Right lobe of liver (tissue), 6 donors: ENCODE results near the gene HSPA6. TPM values are rescaled to one million over a fixed set of nuclear protein-coding genes. Genes with fewer than 3 reads are reported as not detected.
A peak's percentile ranks its signal among the peaks of the same experiment; 100 is the strongest.

Experiments
- ATAC-seq, 4 donors: fragments of 200-7000 bp; cut with Tn5 transposase; one replicate each; pipeline ENCODE4 v1.9.1; 2020; ENCODE audit warnings: mild to moderate bottlenecking in 4 of 4, moderate library complexity in 4 of 4
- DNase-seq, 3 donors: peaks; one replicate each; pipeline ENCODE4 v3.0.0-alpha.2; 2020
- H3K27ac ChIP-seq, 3 donors: fragments of 200-600 bp; one replicate each; pipeline ENCODE4 v1.8.0; 2022
- H3K27me3 ChIP-seq, 2 donors: fragments of 200-600 bp; one replicate each; pipeline ENCODE4 v1.8.0; 2022
- H3K36me3 ChIP-seq, 4 donors: fragments of 200-600 bp; sonication (generic) in 1 of 4; one replicate each; pipeline versions ENCODE4 v1.5.1 to v1.8.0; 2017 to 2022; ENCODE audit warnings: control low read depth in 1 of 4
- H3K4me1 ChIP-seq, 4 donors: fragments of 200-600 bp; sonication (generic) in 1 of 4; one replicate each; pipeline versions ENCODE4 v1.5.1 to v1.8.0; 2017 to 2022; ENCODE audit warnings: control low read depth in 1 of 4
- H3K4me3 ChIP-seq, 3 donors: fragments of 200-600 bp; one replicate each; pipeline ENCODE4 v1.8.0; 2022
- H3K9me3 ChIP-seq, 4 donors: fragments of 200-600 bp; sonication (generic) in 1 of 4; one replicate each; pipeline versions ENCODE4 v1.5.1 to v1.8.0; 2017 to 2022; ENCODE audit warnings: control low read depth in 1 of 4
- POLR2A ChIP-seq: fragments of 450-650 bp; IDR thresholded peaks from one replicate; pipeline ENCODE4 v1.6.1; 2017; ENCODE audit warnings: antibody characterized with exemption, mild to moderate bottlenecking
- WGBS: methylation state at CpG from one replicate; pipeline ENCODE4 v1.1.6; 2018; ENCODE audit warnings: low coverage, low lambda C conversion rate; ENCODE audit not compliant: insufficient coverage; ENCODE audit errors: missing lambda C conversion rate; 5-methylcytosine and 5-hydroxymethylcytosine counted together
- intact Hi-C, 2 donors: fragments of 100-400 bp; cut with DNase I; formaldehyde crosslinking; loops; one replicate each; pipeline versions ENCODE4 v1.11.2 to v1.14.1; 2022
- total RNA-seq, 6 experiments: library from RNA; depleted of rRNA in 2 of 6; stranded (reverse); fragments of >200 nt in 2 of 6; fragmentation: NEBNext Ultra II Directional in 3 of 6; extraction: Animal tissue kit (Norgen Biotek cat#: 25700) in 3 of 6; gene quantifications; one replicate each; pipeline versions ENCODE4 v1.1.0 to v1.2.4, GENCODE V29; 2016 to 2023
- TF ChIP-seq, protein P1 (sequence below), 4 donors: fragments of 200-600 bp in 3 of 4; fragments of 450-650 bp in 1 of 4; IDR thresholded peaks; one replicate each; pipeline versions ENCODE4 v1.5.1 to v1.8.0; 2016 to 2022; ENCODE audit warnings: antibody characterized with exemption in 4 of 4, mild to moderate bottlenecking in 2 of 4
- donor health status: DM: no; HTN: yes; CAD: no.
- donor health status: DM: no; HTN: no; CAD: no.
- donor health status: DM: no; HTN: no; CAD: no.
- donor health status: DM: no; HTN: yes; CAD: no.
- donor health status: DM: no; HTN: yes; CAD: no.

The HSPA6 gene
- total RNA-seq, 6 experiments from 2014 or later = 0.59 to 3.1 (median 1.6) TPM

DNA sequence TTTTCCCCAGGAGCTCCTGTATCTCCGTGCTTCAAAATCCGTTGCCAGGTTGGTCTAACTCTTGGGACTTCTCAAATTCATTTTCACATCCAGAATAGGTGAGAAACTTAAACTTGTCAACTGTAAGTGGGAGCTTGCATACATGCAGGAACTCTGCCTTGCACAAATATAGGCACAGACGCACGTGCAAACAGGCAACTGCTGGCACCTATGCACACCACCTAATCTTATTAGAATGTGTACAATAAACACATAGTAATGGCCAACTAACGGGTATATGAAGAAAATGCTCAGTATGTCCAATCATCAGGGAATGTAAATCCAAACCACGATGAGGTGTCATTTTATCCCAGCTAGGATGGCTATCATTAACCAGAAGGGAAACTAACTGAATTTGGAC is 41.7 kb upstream of the HSPA6 start:
- 71% methylated on average over 6 of the region's 6 CpGs for WGBS
- intact Hi-C loops = loop anchor here in 1 of 2 donors (10.0 kb wide), 1 partner anchor 262 kb away; the partner anchor contains the start of gene DUSP12
- TF ChIP-seq, protein P1, sequence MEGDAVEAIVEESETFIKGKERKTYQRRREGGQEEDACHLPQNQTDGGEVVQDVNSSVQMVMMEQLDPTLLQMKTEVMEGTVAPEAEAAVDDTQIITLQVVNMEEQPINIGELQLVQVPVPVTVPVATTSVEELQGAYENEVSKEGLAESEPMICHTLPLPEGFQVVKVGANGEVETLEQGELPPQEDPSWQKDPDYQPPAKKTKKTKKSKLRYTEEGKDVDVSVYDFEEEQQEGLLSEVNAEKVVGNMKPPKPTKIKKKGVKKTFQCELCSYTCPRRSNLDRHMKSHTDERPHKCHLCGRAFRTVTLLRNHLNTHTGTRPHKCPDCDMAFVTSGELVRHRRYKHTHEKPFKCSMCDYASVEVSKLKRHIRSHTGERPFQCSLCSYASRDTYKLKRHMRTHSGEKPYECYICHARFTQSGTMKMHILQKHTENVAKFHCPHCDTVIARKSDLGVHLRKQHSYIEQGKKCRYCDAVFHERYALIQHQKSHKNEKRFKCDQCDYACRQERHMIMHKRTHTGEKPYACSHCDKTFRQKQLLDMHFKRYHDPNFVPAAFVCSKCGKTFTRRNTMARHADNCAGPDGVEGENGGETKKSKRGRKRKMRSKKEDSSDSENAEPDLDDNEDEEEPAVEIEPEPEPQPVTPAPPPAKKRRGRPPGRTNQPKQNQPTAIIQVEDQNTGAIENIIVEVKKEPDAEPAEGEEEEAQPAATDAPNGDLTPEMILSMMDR (IDR thresholded peaks at IDR 0.05) = no peak
- no peak for TF ChIP-seq POLR2A
- DNase-seq (no peak), ATAC-seq (no peak)
- Histone ChIP-seq H3K27me3 (no peaks in the 10 kb centered on the region), H3K27ac (no peak overlapping the region), H3K9me3 (no peaks in the 10 kb centered on the region), H3K36me3 (no peaks in the 10 kb centered on the region), H3K4me1 (no peaks in the 10 kb centered on the region), H3K4me3 (no peak overlapping the region)

DNA sequence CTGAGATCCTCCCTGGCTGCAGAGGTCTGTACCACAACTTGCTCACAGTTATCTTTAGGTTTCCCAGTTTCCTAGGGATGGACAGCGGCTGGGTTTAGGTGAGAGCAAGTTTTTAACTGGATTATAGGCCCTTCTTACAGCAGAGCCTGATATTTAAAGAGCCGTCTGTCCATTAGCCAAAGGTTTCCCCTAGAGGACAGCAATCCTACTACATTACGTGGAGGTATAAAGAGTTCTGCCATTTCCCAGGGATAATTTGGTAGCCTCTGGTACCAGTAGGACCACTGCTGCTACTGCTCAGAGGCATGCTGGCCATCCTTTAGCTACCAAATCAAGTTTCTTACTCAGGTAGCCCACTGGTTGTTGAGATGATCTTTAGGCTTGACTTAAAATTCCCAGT is 41.0 kb upstream of the HSPA6 start:
- Histone ChIP-seq H3K27me3 (no peaks in the 10 kb centered on the region), H3K4me3 (no peak overlapping the region), H3K27ac (no peak overlapping the region), H3K9me3 (no peaks in the 10 kb centered on the region), H3K36me3 (no peaks in the 10 kb centered on the region), H3K4me1 (no peaks in the 10 kb centered on the region)
- ATAC-seq = no peak
- intact Hi-C loops = loop anchor here in 1 of 2 donors (10.0 kb wide), 1 partner anchor 261 kb away; the partner anchor contains the start of gene DUSP12
- TF ChIP-seq POLR2A = no peak
- WGBS = 76% methylated on average over 2 of the region's 3 CpGs
- DNase-seq = no peak

DNA sequence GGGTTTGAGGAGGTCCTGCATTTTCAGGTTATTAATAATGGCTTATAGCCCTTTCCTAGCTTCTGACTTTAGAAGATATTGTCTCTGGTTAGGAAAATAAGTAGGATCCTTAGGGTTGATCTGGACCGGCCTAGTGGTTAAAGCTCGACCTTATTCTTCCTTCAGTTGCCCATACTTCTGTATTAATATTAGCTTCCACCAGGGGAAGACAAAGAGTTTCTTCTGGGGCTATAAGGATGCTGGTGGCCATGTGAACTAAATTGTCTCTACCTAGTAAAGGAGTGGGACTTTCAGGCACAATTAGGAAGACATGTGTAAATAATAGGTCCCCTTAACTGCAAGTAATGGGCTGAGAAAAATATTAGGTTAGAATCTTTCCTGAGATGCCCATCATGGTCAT is 39.7 kb upstream of the HSPA6 start:
- ATAC-seq = no peak
- Histone ChIP-seq H3K4me3 (no peak overlapping the region), H3K9me3 (no peaks in the 10 kb centered on the region), H3K27me3 (no peaks in the 10 kb centered on the region), H3K27ac (no peak overlapping the region), H3K4me1 (no peaks in the 10 kb centered on the region), H3K36me3 (no peaks in the 10 kb centered on the region)
- intact Hi-C loops = loop anchor here in 1 of 2 donors (10.0 kb wide), 1 partner anchor 260 kb away; the partner anchor contains the start of gene DUSP12
- no peak for DNase-seq
- 69% methylated on average over 2 of the region's 2 CpGs for WGBS
- TF ChIP-seq, protein P1 (IDR thresholded peaks at IDR 0.05) = peak; percentile 7 to 20 (median 10)
- no peak for TF ChIP-seq POLR2A

DNA sequence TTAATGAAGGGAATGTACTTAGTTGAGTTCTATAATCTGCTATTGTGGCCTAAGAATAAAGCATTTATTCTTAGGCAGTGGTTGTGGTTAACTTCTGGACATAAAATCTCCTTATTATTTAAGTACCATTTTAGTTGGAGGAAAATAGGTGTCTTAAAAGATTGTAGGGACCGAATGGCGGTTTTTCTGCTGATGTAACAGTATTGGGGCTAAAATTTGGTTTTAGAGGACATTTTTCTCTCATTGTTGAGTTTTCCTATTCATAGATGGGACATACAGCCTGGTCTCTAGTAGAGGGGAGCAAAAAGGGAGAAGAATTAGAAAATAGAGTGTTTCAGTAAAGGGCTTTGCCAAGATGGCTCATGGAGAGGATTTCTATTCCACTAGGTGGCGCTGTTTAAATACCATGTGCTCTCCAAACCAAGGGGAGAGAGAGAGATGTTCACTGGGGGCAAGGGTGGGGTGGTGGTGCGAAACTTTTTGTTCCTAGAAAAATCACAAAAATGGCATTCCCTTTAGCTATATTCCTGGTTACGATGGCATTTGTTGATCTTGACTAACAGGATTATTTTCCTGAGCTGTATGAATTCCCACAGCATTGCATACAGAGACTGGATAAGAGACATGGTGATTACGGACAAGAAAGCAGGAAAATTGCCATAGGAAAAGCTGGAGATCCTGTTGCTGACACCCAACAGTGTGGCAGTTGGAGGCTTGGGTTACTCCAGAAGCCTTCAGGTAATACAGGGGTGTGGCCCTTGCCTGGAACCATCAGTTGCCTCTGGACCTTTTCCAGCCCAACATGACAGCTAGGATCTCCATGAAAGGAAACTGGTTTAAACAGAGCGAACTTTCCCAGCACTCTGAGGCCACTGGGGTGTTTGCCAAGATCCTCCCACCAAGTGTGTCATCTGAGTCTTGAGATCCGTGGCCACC is 37.3 kb upstream of the HSPA6 start:
- 39% methylated on average over 6 of the region's 8 CpGs for WGBS
- Histone ChIP-seq H3K9me3 (no peaks in the 10 kb centered on the region), H3K4me3 (no peak overlapping the region), H3K4me1 (no peaks in the 10 kb centered on the region), H3K36me3 (no peaks in the 10 kb centered on the region), H3K27ac (no peak overlapping the region), H3K27me3 (no peaks in the 10 kb centered on the region)
- ATAC-seq = peak; percentile 73 to 88 (median 82)
- intact Hi-C loops = loop anchor here in 1 of 2 donors (10.0 kb wide), 1 partner anchor 258 kb away; the partner anchor contains the start of gene DUSP12
- no peak for DNase-seq
- TF ChIP-seq, protein P1 (IDR thresholded peaks at IDR 0.05) = peak; percentile 71 to 84 (median 80)
- TF ChIP-seq POLR2A = no peak

DNA sequence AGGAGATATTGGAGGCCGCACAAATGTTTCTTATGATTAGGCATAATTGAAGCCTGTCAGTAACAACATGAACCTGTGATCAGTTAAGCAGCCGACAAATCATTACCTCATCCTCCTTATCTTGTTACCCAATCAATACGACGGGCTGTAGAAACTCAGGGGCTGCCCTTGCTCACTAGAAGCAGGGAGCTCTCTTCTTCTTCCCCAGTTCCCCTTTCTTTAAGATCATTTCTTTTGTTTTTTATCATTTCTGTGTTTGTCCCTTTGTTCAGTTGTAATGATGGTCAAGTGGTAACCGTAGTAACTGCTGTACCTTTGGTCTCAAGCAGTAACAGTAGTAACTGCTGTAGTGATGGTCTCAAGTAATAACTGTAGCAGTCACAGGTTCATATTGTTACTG is 32.9 kb upstream of the HSPA6 start:
- Histone ChIP-seq H3K4me1 (no peaks in the 10 kb centered on the region), H3K27ac (no peak overlapping the region), H3K27me3 (no peaks in the 10 kb centered on the region), H3K4me3 (no peak overlapping the region), H3K36me3 (no peaks in the 10 kb centered on the region), H3K9me3 (no peaks in the 10 kb centered on the region)
- no peak for DNase-seq
- ATAC-seq = no peak
- 25% methylated on average over 4 of the region's 5 CpGs for WGBS
- TF ChIP-seq, protein P1 (IDR thresholded peaks at IDR 0.05) = no peak
- intact Hi-C loops = no loop called here
